Astrocyte (in vitro differentiated cells and primary cell): ENCODE measurements around the gene HRCT1. TPM values are rescaled to one million over a fixed set of nuclear protein-coding genes. Genes with fewer than 3 reads are reported as not detected.

Experiments used
- DNase-seq: peaks from one replicate; pipeline ENCODE4 v3.0.0-alpha.2; 2010; ENCODE audit warnings: low read depth
- FAIRE-seq: peaks from 2 replicates; lab custom pipeline; 2011; peaks lifted over from hg19 to GRCh38; lab: Jason Lieb, UNC
- H2AFZ ChIP-seq: 2 replicates; pipeline ENCODE4 v1.6.0; 2012; ENCODE audit warnings: low read depth, low read length, inconsistent platforms
- H3K27ac ChIP-seq: 2 replicates; pipeline ENCODE4 v1.5.1; 2011; ENCODE audit warnings: low read depth, low read length, inconsistent platforms
- H3K27me3 ChIP-seq: 2 replicates; pipeline ENCODE4 v1.6.0; 2011; ENCODE audit warnings: low read length, inconsistent platforms; ENCODE audit not compliant: insufficient read depth
- H3K36me3 ChIP-seq: 2 replicates; pipeline ENCODE4 v1.5.1; 2011; ENCODE audit warnings: low read length, inconsistent platforms; ENCODE audit not compliant: insufficient read depth
- H3K4me1 ChIP-seq: 2 replicates; pipeline ENCODE4 v1.5.1; 2011; ENCODE audit warnings: low read length, inconsistent platforms; ENCODE audit not compliant: insufficient read depth
- H3K4me2 ChIP-seq: 2 replicates; pipeline ENCODE4 v1.6.0; 2012; ENCODE audit warnings: low read length, inconsistent platforms
- H3K4me3 ChIP-seq: 2 replicates; pipeline ENCODE4 v1.5.1; 2011; ENCODE audit warnings: low read depth, mild to moderate bottlenecking, low read length, inconsistent platforms; ENCODE audit not compliant: insufficient read depth
- H3K79me2 ChIP-seq: 2 replicates; pipeline ENCODE4 v1.6.0; 2012; ENCODE audit warnings: mild to moderate bottlenecking, low read length, inconsistent platforms; ENCODE audit not compliant: insufficient read depth
- H3K9ac ChIP-seq: 2 replicates; pipeline ENCODE4 v1.6.0; 2012; ENCODE audit warnings: mild to moderate bottlenecking, low read length, inconsistent platforms
- H3K9me3 ChIP-seq: 2 replicates; pipeline ENCODE4 v1.5.1; 2012; ENCODE audit warnings: low read depth, mild to moderate bottlenecking, low read length, inconsistent platforms; ENCODE audit not compliant: insufficient read depth
- H4K20me1 ChIP-seq: 2 replicates; pipeline ENCODE4 v1.6.0; 2012; ENCODE audit warnings: low read length, inconsistent platforms; ENCODE audit not compliant: insufficient read depth
- H3K27ac Mint-ChIP-seq: one replicate; pipeline ENCODE4 v1.8.0; 2021; ENCODE audit warnings: mild to moderate bottlenecking, mixed read lengths; ENCODE audit not compliant: unreplicated experiment
- H3K27me3 Mint-ChIP-seq: one replicate; pipeline ENCODE4 v1.8.0; 2021; ENCODE audit warnings: low read depth, mixed read lengths; ENCODE audit not compliant: unreplicated experiment
- H3K36me3 Mint-ChIP-seq: one replicate; pipeline ENCODE4 v1.8.0; 2021; ENCODE audit warnings: low read depth, mixed read lengths; ENCODE audit not compliant: unreplicated experiment
- H3K4me1 Mint-ChIP-seq: one replicate; pipeline ENCODE4 v1.8.0; 2021; ENCODE audit warnings: low read depth, mixed read lengths; ENCODE audit not compliant: unreplicated experiment
- H3K4me3 Mint-ChIP-seq: one replicate; pipeline ENCODE4 v1.8.0; 2021; ENCODE audit warnings: mild to moderate bottlenecking, moderate library complexity, mixed read lengths; ENCODE audit not compliant: unreplicated experiment
- H3K9me3 Mint-ChIP-seq: one replicate; pipeline ENCODE4 v1.8.0; 2021; ENCODE audit warnings: mild to moderate bottlenecking, mixed read lengths; ENCODE audit not compliant: unreplicated experiment
- EZH2 ChIP-seq: IDR thresholded peaks from 2 replicates; pipeline ENCODE4 v1.6.1; 2012; ENCODE audit warnings: mild to moderate bottlenecking, low read length, inconsistent platforms; ENCODE audit not compliant: insufficient read depth
- total RNA-seq: library from RNA; stranded (reverse); gene quantifications from 2 replicates; pipeline ENCODE4 v1.2.1, GENCODE V29; 2021
- TF ChIP-seq, protein P1 (sequence below): IDR thresholded peaks from 2 replicates; pipeline ENCODE4 v1.5.1; 2011; ENCODE audit warnings: low read depth, mild to moderate bottlenecking, inconsistent platforms, low read length, moderate library complexity; ENCODE audit not compliant: insufficient read depth

Gene HRCT1
- total RNA-seq, 1 donor from 2014 or later: 0.39 TPM

DNA sequence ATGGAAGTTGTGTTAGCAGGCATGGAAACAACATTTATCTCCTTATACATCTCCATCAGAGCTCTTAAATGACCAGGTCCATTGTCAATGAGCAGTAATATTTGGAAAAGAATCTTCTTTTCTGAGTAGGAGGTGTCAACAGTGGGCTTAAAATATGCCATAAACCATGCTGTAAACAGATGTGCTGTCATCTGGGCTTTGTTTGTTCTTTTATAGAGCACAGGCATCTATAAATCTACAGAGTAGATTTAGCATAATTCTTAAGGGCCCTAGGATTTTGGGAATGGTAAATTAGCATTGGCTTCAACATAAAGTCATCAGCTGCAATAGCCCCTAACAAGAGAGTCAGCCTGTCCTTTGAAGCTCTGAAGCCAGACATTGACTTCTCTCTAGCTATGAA, 7.7 kb upstream of the HRCT1 start:
- Histone ChIP-seq H3K4me1 (no peaks in the 10 kb centered on the region), H3K27me3 (peaks cover 7% of the 10 kb centered on the region), H3K9ac (no peak overlapping the region), H3K36me3 (no peaks in the 10 kb centered on the region), H3K4me2 (no peak overlapping the region), H3K4me3 (no peak overlapping the region), H3K9me3 (no peaks in the 10 kb centered on the region), H3K79me2 (no peaks in the 10 kb centered on the region), H2AFZ (no peak overlapping the region), H4K20me1 (no peaks in the 10 kb centered on the region), H3K27ac (no peak overlapping the region)
- no peak overlapping the region for H3K4me3 Mint-ChIP-seq
- no peak overlapping the region for H3K27ac Mint-ChIP-seq
- H3K27me3 Mint-ChIP-seq: peaks cover 10% of the 10 kb centered on the region
- no peaks in the 10 kb centered on the region for H3K9me3 Mint-ChIP-seq
- H3K4me1 Mint-ChIP-seq: no peaks in the 10 kb centered on the region
- no peak for DNase-seq
- no peaks in the 10 kb centered on the region for H3K36me3 Mint-ChIP-seq
- no peak for FAIRE-seq
- TF ChIP-seq, protein P1, sequence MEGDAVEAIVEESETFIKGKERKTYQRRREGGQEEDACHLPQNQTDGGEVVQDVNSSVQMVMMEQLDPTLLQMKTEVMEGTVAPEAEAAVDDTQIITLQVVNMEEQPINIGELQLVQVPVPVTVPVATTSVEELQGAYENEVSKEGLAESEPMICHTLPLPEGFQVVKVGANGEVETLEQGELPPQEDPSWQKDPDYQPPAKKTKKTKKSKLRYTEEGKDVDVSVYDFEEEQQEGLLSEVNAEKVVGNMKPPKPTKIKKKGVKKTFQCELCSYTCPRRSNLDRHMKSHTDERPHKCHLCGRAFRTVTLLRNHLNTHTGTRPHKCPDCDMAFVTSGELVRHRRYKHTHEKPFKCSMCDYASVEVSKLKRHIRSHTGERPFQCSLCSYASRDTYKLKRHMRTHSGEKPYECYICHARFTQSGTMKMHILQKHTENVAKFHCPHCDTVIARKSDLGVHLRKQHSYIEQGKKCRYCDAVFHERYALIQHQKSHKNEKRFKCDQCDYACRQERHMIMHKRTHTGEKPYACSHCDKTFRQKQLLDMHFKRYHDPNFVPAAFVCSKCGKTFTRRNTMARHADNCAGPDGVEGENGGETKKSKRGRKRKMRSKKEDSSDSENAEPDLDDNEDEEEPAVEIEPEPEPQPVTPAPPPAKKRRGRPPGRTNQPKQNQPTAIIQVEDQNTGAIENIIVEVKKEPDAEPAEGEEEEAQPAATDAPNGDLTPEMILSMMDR: no peak
- TF ChIP-seq EZH2: no peak

- no peak for DNase-seq
- Histone ChIP-seq H3K4me3 (no peak overlapping the region), H2AFZ (no peak overlapping the region), H4K20me1 (no peaks in the 10 kb centered on the region), H3K4me1 (no peaks in the 10 kb centered on the region), H3K4me2 (no peak overlapping the region), H3K36me3 (no peaks in the 10 kb centered on the region), H3K79me2 (no peaks in the 10 kb centered on the region), H3K9me3 (no peaks in the 10 kb centered on the region), H3K27ac (no peak overlapping the region), H3K9ac (no peak overlapping the region), H3K27me3 (peaks cover 7% of the 10 kb centered on the region)
- no peaks in the 10 kb centered on the region for H3K4me1 Mint-ChIP-seq
- no peak overlapping the region for H3K4me3 Mint-ChIP-seq
- H3K36me3 Mint-ChIP-seq: no peaks in the 10 kb centered on the region
- TF ChIP-seq EZH2: no peak
- TF ChIP-seq, protein P1: no peak
- H3K9me3 Mint-ChIP-seq: no peaks in the 10 kb centered on the region
- no peak overlapping the region for H3K27ac Mint-ChIP-seq
- peaks cover 10% of the 10 kb centered on the region for H3K27me3 Mint-ChIP-seq
- no peak for FAIRE-seq
Measured at GRCh38 chr9:35899021-35899420, 7.0 kb upstream of the HRCT1 start.

GRCh38 chr9:35903049-35903448, 3.0 kb upstream of the HRCT1 start:
- TF ChIP-seq EZH2: no peak
- TF ChIP-seq, protein P1: peak; percentile 72
- H3K4me3 Mint-ChIP-seq: no peak overlapping the region
- no peak overlapping the region for H3K9ac ChIP-seq

More at GRCh38 chr9:35903049-35903448, 3.0 kb upstream of the HRCT1 start:
- Histone ChIP-seq H3K27me3 (peaks cover 3% of the 10 kb centered on the region), H4K20me1 (no peaks in the 10 kb centered on the region), H3K79me2 (no peaks in the 10 kb centered on the region), H2AFZ (no peak overlapping the region), H3K4me2 (no peak overlapping the region), H3K36me3 (no peaks in the 10 kb centered on the region), H3K27ac (no peak overlapping the region), H3K4me1 (peaks cover 31% of the 10 kb centered on the region), H3K4me3 (no peak overlapping the region), H3K9me3 (no peaks in the 10 kb centered on the region)
- Mint-ChIP-seq H3K27me3 (peaks cover 4% of the 10 kb centered on the region), H3K36me3 (no peaks in the 10 kb centered on the region), H3K27ac (no peak overlapping the region), H3K4me1 (peaks cover 31% of the 10 kb centered on the region), H3K9me3 (no peaks in the 10 kb centered on the region)
- FAIRE-seq: peak; percentile 95
- DNase-seq: peak; percentile 34
